HG03103 (cell line): ENCODE data around the gene UBASH3B.
A peak's percentile ranks its signal among the peaks of the same experiment; 100 is the strongest.

Experiments
- ATAC-seq: cut with Tn5 transposase; IDR thresholded peaks from one replicate; pipeline ENCODE4 v1.9.1; 2021; ENCODE audit warnings: low read depth; ENCODE audit not compliant: unreplicated experiment

UBASH3B gene

GRCh38 chr11:122646549-122647340 lies 8.8 kb upstream of the UBASH3B start:
- no peak for ATAC-seq

GRCh38 chr11:122647736-122648275 lies 7.7 kb upstream of the UBASH3B start:
- no peak for ATAC-seq

- ATAC-seq, result no peak
Observed at GRCh38 chr11:122649116-122649515, 6.4 kb upstream of the UBASH3B start.

GRCh38 chr11:122650619-122651018 lies 4.9 kb upstream of the UBASH3B start:
- ATAC-seq, result no peak

DNA sequence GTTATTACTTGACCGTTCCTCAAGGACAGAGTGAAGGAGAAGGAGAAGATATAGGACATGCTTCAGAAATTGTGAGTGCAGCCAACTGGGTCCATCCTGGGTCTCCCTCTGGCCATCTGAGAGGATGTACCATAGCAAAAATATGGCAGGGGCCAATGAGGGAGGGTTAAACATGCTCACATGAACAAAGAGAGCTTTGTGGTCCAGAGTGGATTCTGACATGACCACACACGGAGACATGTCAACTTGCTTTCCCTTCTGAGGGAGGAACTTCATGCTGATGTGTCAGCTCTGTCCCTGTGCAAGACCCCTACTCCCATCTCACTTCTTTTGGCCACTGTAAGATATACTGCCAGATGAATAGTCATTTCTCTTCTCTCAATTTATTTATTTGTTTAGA lies 3.0 kb upstream of the UBASH3B start:
- ATAC-seq, result no peak

GRCh38 chr11:122653916-122654585 lies 1.5 kb upstream of the UBASH3B start:
- ATAC-seq, result no peak

DNA sequence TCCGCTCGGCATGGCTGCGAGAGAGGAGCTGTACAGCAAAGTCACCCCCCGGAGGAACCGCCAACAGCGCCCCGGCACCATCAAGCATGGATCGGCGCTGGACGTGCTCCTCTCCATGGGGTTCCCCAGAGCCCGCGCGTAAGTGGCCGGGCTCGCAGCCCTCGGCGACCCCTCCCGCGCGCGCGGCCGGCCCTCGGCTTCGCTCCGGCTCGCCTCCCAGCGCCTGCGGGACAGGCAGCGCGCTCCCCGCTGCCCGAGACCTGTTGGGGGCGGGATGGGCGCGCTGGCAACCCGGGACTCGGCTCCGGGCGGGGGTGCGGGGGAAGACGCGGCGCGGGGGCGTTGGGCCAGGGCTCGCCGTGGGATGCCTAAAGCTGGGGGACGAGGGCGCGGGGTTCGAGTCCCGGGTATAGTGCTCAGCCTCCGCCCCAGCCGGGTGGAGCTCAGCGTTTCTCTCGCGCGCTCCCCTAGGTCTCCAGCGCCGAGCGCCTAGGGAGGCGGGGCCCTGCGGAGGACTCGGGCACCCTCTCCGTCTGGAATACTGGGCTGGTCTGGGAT lies 630 bp downstream of the UBASH3B start:
- ATAC-seq, result peak; percentile 41

GRCh38 chr11:122656631-122657101 lies 1.1 kb downstream of the UBASH3B start:
- ATAC-seq, result no peak

DNA sequence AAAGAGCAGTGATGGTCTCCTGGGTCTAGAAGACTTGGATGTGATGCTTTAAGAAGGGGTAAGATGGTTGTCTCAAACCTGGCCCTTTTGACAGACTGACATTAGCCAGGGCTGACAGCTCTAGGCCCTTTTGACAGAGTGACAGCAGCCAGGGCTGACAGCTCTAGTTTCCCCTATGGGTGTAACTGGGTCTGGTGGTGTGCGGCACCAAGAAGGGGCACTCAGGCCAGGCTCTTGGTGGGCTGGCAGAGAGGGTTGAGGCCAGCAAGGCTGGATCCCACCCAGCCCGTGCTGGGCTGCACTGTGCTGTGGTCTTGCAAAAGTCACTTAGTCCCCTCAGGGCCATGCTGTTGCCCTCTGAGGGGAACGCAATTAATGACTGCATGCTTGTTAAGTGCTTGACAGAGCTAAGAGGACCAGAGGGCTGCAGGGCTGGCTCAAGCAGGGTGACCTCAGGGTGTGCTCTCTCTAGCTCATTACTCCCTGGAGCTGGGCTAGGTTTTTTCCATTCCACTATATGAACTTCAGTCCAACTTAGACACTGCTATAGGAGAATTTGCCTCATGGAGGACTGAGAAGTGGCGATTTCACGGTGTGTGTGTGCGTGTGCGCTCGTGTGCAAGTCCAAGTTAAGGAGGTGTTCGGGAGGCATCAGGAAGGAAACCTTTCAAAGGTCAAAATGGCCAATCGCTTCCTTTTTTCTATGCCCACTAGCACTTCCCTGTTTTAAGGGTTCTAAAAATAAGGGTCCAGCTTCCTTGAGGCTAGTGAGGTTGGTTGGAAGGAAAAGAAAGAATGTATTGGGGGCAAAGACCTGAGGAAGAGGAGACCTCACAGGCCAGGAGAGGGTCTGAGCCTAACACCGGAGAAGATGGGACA lies 4.4 kb downstream of the UBASH3B start:
- no peak for ATAC-seq

- ATAC-seq, result no peak
Observed at GRCh38 chr11:122661182-122661945, 5.8 kb downstream of the UBASH3B start.

- no peak for ATAC-seq
Observed at GRCh38 chr11:122663056-122663740, 7.7 kb downstream of the UBASH3B start.

- ATAC-seq, result no peak
Observed at GRCh38 chr11:122663764-122664163, 8.2 kb downstream of the UBASH3B start.

DNA sequence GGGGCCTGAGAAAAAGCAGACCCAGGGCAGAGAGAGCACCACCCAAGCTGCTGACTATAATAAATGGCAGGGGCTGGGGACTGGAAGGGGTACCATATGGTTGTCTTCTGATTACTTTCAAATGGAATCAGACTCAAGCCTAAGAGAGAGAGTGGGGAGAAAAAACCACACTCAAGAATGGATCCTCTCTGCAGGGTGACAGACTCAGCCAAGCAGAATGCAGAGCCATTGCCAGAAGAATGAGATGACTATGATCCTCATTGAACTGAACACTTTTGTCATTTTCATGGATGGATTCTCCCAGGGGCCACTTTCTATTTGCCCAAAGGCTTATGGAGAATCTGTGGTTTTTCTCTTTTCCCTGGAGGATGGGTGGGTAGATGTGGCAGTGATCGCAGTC lies 8.7 kb downstream of the UBASH3B start:
- no peak for ATAC-seq

GRCh38 chr11:122665861-122666260 lies 10.3 kb downstream of the UBASH3B start:
- ATAC-seq, result no peak

DNA sequence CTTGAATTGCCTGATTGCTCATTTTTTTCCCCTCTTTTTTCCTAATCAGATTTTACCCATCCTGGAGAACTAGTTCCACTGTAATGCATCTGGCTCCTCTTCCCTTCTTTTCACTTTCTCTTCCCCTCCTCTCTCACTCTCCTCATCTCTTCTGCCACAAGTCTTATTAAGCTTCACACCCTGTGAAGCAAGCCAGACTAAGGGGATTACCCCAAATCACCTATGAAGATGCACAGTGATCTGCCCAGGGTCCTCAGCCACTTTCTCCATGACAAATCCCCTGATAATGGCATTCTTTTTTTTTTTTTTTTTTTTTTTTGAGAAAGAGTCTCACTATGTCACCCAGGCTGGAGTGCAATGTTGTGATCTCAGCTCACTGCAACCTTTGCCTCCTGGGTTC lies 11.2 kb downstream of the UBASH3B start:
- ATAC-seq, result no peak

- ATAC-seq, result no peak
Observed at GRCh38 chr11:122668562-122669090, 13.1 kb downstream of the UBASH3B start.

GRCh38 chr11:122670131-122670530 lies 14.6 kb downstream of the UBASH3B start:
- ATAC-seq, result no peak

GRCh38 chr11:122671400-122671891 lies 15.9 kb downstream of the UBASH3B start:
- no peak for ATAC-seq

DNA sequence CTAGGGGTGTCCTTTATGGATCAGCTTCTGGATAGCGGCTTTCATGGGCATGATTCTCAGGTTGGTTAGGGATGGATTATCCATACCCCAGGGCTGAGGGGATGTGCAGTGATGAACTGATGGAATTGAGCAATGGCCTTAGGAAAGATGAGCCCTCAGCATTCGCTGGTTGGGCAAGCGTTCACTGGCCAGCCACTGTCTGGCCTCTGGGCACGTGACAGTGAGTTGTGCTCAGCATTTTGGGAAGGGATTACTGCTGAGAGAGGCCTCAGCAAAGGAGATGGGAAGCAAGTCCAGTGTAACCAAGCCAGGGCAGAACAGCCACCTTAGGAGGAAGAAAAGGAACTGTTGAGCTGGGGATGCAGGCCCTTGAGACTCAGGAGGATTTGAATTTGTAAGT lies 17.4 kb downstream of the UBASH3B start:
- no peak for ATAC-seq
